Natural killer cell (primary cell): ENCODE results near the gene EPB41L5. TPM values are rescaled to one million over a fixed set of nuclear protein-coding genes. Genes with fewer than 3 reads are reported as not detected.

ENCODE experiments used
- ATAC-seq, 3 donors: fragments of 150-1000 bp in 2 of 3; fragments of 200-7000 bp in 1 of 3; cut with Tn5 transposase; 1 replicate in 1 of 3; 2 replicates in 2 of 3; pipeline ENCODE4 v1.10.0; 2021; ENCODE audit warnings: mild to moderate bottlenecking in 2 of 3, moderate library complexity in 2 of 3
- DNase-seq, 2 donors: peaks; one replicate each; pipeline versions ENCODE4 v3.0.0 to v3.0.0-alpha.2; 2013 to 2021; ENCODE audit warnings: mixed read lengths in 1 of 2
- H3K27ac ChIP-seq: one replicate; pipeline ENCODE4 v1.5.1; 2013; ENCODE audit warnings: mild to moderate bottlenecking, low read length
- H3K27me3 ChIP-seq: one replicate; pipeline ENCODE4 v1.6.1; 2013; ENCODE audit warnings: low read length; ENCODE audit not compliant: control insufficient read depth, insufficient read depth
- H3K36me3 ChIP-seq: one replicate; pipeline ENCODE4 v1.6.1; 2013; ENCODE audit warnings: low read length; ENCODE audit not compliant: control insufficient read depth, insufficient read depth
- H3K4me1 ChIP-seq: one replicate; pipeline ENCODE4 v1.6.1; 2013; ENCODE audit warnings: low read length; ENCODE audit not compliant: control insufficient read depth, insufficient read depth
- H3K4me3 ChIP-seq: one replicate; pipeline ENCODE4 v1.5.1; 2013; ENCODE audit warnings: low read length
- H3K9me3 ChIP-seq: one replicate; pipeline ENCODE4 v1.6.1; 2013; ENCODE audit warnings: low read length; ENCODE audit not compliant: control insufficient read depth, insufficient read depth
- H3K27ac Mint-ChIP-seq, 2 donors: one replicate each; pipeline ENCODE4 v1.8.0; 2022; ENCODE audit warnings: mild to moderate bottlenecking in 2 of 2, mixed read lengths in 2 of 2, moderate library complexity in 1 of 2
- H3K27me3 Mint-ChIP-seq, 2 donors: one replicate each; pipeline ENCODE4 v1.8.0; 2022; ENCODE audit warnings: low read depth in 2 of 2, mixed read lengths in 2 of 2
- H3K36me3 Mint-ChIP-seq: one replicate; pipeline ENCODE4 v1.8.0; 2022; ENCODE audit warnings: mixed read lengths
- H3K4me1 Mint-ChIP-seq, 2 donors: one replicate each; pipeline ENCODE4 v1.8.0; 2022; ENCODE audit warnings: mixed read lengths in 2 of 2
- H3K4me3 Mint-ChIP-seq: one replicate; pipeline ENCODE4 v1.8.0; 2022; ENCODE audit warnings: mild to moderate bottlenecking, moderate library complexity, mixed read lengths
- H3K9me3 Mint-ChIP-seq, 2 donors: one replicate each; pipeline ENCODE4 v1.8.0; 2022; ENCODE audit warnings: mixed read lengths in 2 of 2
- WGBS: methylation state at CpG from one replicate; pipeline ENCODE4 v1.1.7; 2013; ENCODE audit warnings: missing lambda C conversion rate; ENCODE audit not compliant: insufficient coverage; 5-methylcytosine and 5-hydroxymethylcytosine counted together
- intact Hi-C: fragments of 100-400 bp; cut with micrococcal nuclease; formaldehyde crosslinking; loops from one replicate; pipeline ENCODE4 v1.14.2; 2022
- total RNA-seq, 4 donors: library from RNA; stranded (reverse); fragments of 120-200 nt in 1 of 4; gene quantifications; one replicate each; pipeline versions ENCODE4 v1.2.3 to v1.2.4, GENCODE V29; 2013 to 2022
- TF ChIP-seq, protein P1 (sequence below): fragments of 200-600 bp; IDR thresholded peaks from one replicate; pipeline ENCODE4 v1.8.0; 2022; ENCODE audit warnings: antibody characterized with exemption

EPB41L5 gene
- total RNA-seq, 3 donors from 2014 or later (not counting 1 experiment from before 2014, with no cell fraction given): 3.0 to 8.5 (median 3.6) TPM

DNA sequence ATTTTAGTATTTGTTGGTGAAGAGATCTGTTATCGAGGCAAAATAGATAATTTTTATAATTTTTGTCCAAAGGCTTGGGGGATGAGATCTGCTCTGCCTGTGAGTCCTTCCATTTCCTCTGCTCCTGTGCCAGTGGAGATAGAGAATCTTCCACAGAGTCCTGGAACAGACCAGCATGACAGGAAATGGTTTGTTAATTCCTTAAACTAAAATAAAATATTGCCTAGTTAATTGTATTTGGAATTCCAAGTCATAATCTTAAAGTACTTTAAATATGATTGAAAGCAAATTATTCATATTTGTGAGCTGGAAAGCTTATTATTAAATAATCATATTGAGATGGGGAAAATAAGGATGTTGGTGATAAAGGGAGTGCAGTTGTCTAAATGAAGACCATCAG is 87.8 kb downstream of the EPB41L5 start:
- intact Hi-C loops: no loop called here
- peaks cover 0 to 6% of the 10 kb centered on the region in 2 donors for H3K27me3 Mint-ChIP-seq
- TF ChIP-seq, protein P1, sequence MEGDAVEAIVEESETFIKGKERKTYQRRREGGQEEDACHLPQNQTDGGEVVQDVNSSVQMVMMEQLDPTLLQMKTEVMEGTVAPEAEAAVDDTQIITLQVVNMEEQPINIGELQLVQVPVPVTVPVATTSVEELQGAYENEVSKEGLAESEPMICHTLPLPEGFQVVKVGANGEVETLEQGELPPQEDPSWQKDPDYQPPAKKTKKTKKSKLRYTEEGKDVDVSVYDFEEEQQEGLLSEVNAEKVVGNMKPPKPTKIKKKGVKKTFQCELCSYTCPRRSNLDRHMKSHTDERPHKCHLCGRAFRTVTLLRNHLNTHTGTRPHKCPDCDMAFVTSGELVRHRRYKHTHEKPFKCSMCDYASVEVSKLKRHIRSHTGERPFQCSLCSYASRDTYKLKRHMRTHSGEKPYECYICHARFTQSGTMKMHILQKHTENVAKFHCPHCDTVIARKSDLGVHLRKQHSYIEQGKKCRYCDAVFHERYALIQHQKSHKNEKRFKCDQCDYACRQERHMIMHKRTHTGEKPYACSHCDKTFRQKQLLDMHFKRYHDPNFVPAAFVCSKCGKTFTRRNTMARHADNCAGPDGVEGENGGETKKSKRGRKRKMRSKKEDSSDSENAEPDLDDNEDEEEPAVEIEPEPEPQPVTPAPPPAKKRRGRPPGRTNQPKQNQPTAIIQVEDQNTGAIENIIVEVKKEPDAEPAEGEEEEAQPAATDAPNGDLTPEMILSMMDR: no peak

GRCh38 chr2:120103723-120104467 is 91.0 kb downstream of the EPB41L5 start:
- Mint-ChIP-seq H3K4me1 (peaks cover 3 to 6% of the 10 kb centered on the region in 2 donors), H3K36me3 (peaks cover 7% of the 10 kb centered on the region), H3K4me3 (no peak overlapping the region), H3K27me3 (peaks cover 0 to 10% of the 10 kb centered on the region in 2 donors), H3K27ac (no peak overlapping the region), H3K9me3 (no peaks in the 10 kb centered on the region)
- TF ChIP-seq, protein P1: no peak
- 95% methylated on average over 4 of the region's 4 CpGs for WGBS
- Histone ChIP-seq H3K4me3 (no peak overlapping the region), H3K9me3 (no peaks in the 10 kb centered on the region), H3K4me1 (no peaks in the 10 kb centered on the region), H3K27me3 (no peaks in the 10 kb centered on the region), H3K36me3 (no peaks in the 10 kb centered on the region), H3K27ac (no peak overlapping the region)
- no peak for DNase-seq
- intact Hi-C loops: no loop called here
- no peak for ATAC-seq

More for the DNA sequence above, 87.8 kb downstream of the EPB41L5 start:
- H3K4me3 ChIP-seq: no peak overlapping the region
- no peak for ATAC-seq
- DNase-seq: no peak
- H3K9me3 Mint-ChIP-seq: no peaks in the 10 kb centered on the region
- H3K4me1 ChIP-seq: no peaks in the 10 kb centered on the region
- H3K27me3 ChIP-seq: no peaks in the 10 kb centered on the region
- H3K27ac ChIP-seq: no peak overlapping the region
- H3K36me3 Mint-ChIP-seq: peaks cover 7% of the 10 kb centered on the region
- H3K27ac Mint-ChIP-seq: no peak overlapping the region
- H3K4me3 Mint-ChIP-seq: no peak overlapping the region
- WGBS: 91% methylated on average over 1 of the region's 1 CpG
- no peaks in the 10 kb centered on the region for H3K9me3 ChIP-seq
- no peaks in the 10 kb centered on the region for H3K4me1 Mint-ChIP-seq
- H3K36me3 ChIP-seq: no peaks in the 10 kb centered on the region

GRCh38 chr2:120104772-120105171 is 91.9 kb downstream of the EPB41L5 start:
- H3K4me1 ChIP-seq: no peaks in the 10 kb centered on the region
- peaks cover 11 to 15% of the 10 kb centered on the region in 2 donors for H3K4me1 Mint-ChIP-seq
- H3K4me3 ChIP-seq: no peak overlapping the region
- DNase-seq (no peak), ATAC-seq (no peak)
- H3K27ac Mint-ChIP-seq: no peak overlapping the region
- H3K27ac ChIP-seq: no peak overlapping the region
- H3K27me3 ChIP-seq: no peaks in the 10 kb centered on the region
- peaks cover 7% of the 10 kb centered on the region for H3K36me3 Mint-ChIP-seq
- TF ChIP-seq, protein P1: no peak
- H3K9me3 ChIP-seq: no peaks in the 10 kb centered on the region
- H3K36me3 ChIP-seq: no peaks in the 10 kb centered on the region
- peaks cover 0 to 5% of the 10 kb centered on the region in 2 donors for H3K9me3 Mint-ChIP-seq
- intact Hi-C loops: loop anchor here (5.0 kb wide), 1 partner anchor 73 kb away; no protein-coding TSS in a partner anchor
- WGBS: no CpG with 5 or more reads among the region's 1 CpG
- peaks cover 0 to 10% of the 10 kb centered on the region in 2 donors for H3K27me3 Mint-ChIP-seq
- H3K4me3 Mint-ChIP-seq: no peak overlapping the region
